GM18505 (cell line): ENCODE data around the gene ZNF214.
A peak's percentile ranks its signal among the peaks of the same experiment; 100 is the strongest.

Source experiments
- ATAC-seq: cut with Tn5 transposase; IDR thresholded peaks from one replicate; pipeline ENCODE4 v1.9.1; 2021; ENCODE audit not compliant: unreplicated experiment
- POLR2A ChIP-seq: IDR thresholded peaks from 4 replicates; pipeline ENCODE4 v1.6.1; 2011; ENCODE audit warnings: borderline replicate concordance; ENCODE audit not compliant: insufficient read depth, insufficient read length; ENCODE audit errors: extremely low read depth

The ZNF214 gene

GRCh38 chr11:7020183-7020917, at the start of gene ZNF214, which contains the start of gene NLRP14:
ZNF214 (minus strand) TSS chr11:7020346; CDS start chr11:7002835, 17,511 bp downstream.
NLRP14 (plus strand) TSS chr11:7020479; CDS start chr11:7038587, 18,108 bp downstream.
- TF ChIP-seq POLR2A = no peak
- peak; percentile 48 for ATAC-seq

GRCh38 chr11:7062534-7062933, 42.4 kb upstream of the ZNF214 start:
- TF ChIP-seq POLR2A = no peak
- ATAC-seq = no peak

- ATAC-seq = no peak
- TF ChIP-seq POLR2A = no peak
Observed at GRCh38 chr11:7060868-7061267, 40.7 kb upstream of the ZNF214 start.

- ATAC-seq = no peak
Observed at GRCh38 chr11:7057641-7058040, 37.5 kb upstream of the ZNF214 start.

GRCh38 chr11:7056828-7057513, 36.8 kb upstream of the ZNF214 start:
- no peak for TF ChIP-seq POLR2A
- ATAC-seq = no peak

More at GRCh38 chr11:7057641-7058040, 37.5 kb upstream of the ZNF214 start:
- no peak for TF ChIP-seq POLR2A

- ATAC-seq = no peak
- no peak for TF ChIP-seq POLR2A
Observed at GRCh38 chr11:7050191-7050590, 30.0 kb upstream of the ZNF214 start.

GRCh38 chr11:7046474-7047175, 26.5 kb upstream of the ZNF214 start:
- no peak for ATAC-seq

GRCh38 chr11:7034019-7034418, 13.9 kb upstream of the ZNF214 start:
- no peak for ATAC-seq
- no peak for TF ChIP-seq POLR2A

More at GRCh38 chr11:7046474-7047175, 26.5 kb upstream of the ZNF214 start:
- TF ChIP-seq POLR2A = no peak

- TF ChIP-seq POLR2A = no peak
- no peak for ATAC-seq
Observed at GRCh38 chr11:7032692-7033091, 12.5 kb upstream of the ZNF214 start.

GRCh38 chr11:7031471-7031871, 11.3 kb upstream of the ZNF214 start:
- TF ChIP-seq POLR2A = no peak
- no peak for ATAC-seq

GRCh38 chr11:7030836-7031235, 10.7 kb upstream of the ZNF214 start:
- no peak for TF ChIP-seq POLR2A
- ATAC-seq = no peak

- ATAC-seq = no peak
- TF ChIP-seq POLR2A = no peak
Observed at GRCh38 chr11:7028141-7028540, 8.0 kb upstream of the ZNF214 start.

GRCh38 chr11:7021318-7021717, 1.2 kb upstream of the ZNF214 start:
- no peak for TF ChIP-seq POLR2A
- no peak for ATAC-seq

- no peak for ATAC-seq
- TF ChIP-seq POLR2A = no peak
Observed at GRCh38 chr11:7019500-7020182, 505 bp downstream of the ZNF214 start.

GRCh38 chr11:7016011-7016410, 4.1 kb downstream of the ZNF214 start:
- no peak for TF ChIP-seq POLR2A
- ATAC-seq = no peak
